Measurements from ENCODE around the gene ATL1. TPM values are rescaled to one million over a fixed set of nuclear protein-coding genes. Genes with fewer than 3 reads are reported as not detected.

The ATL1 gene
- total RNA-seq, 4 donors from 2014 or later: 1.5 to 24.3 (median 13.0) TPM

DNA sequence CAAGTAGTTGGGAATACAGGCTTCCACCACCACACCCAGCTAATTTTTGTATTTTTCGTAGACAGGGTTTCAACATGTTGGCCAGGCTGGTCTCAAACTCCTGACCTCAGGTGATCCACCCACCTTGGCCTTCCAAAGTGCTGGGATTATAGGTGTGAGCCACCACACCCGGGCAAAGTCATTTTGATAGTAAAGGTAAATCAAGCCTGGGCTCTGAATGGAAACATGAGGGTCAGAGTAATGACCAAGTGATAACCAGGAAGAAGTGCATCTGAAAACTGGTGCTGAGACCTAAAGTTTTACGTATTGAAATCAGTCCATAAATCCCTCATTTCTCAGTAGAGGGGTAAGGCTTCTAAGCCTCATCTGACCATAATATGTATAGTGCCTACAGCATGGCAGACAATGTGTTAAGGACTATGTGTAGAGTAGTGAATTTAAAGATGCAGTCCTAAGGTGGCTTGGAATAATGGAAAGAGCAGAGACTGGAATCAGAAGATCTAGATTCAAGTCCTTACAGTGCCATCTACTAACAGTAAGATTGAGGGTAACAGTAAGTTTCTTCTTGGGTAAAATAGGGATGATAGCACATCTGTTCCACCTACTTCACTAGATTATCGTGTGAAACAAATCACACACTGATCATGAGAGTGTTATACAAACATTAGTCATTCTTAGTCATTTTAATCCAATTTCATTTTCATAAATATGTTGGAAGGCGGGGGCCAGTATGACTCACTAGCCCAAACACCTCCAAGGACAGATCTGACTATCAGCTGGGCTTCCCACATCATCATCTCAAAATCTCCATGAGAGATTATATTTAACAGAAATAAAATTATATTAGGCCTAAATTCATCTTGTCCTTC is 38.8 kb upstream of the ATL1 start:
- H3K27ac ChIP-seq: peak overlapping the region; percentile 7 to 10
- H3K27me3 ChIP-seq: no peaks in the 10 kb centered on the region
- no peak overlapping the region for H3K4me3 ChIP-seq
- H3K9me3 ChIP-seq: no peaks in the 10 kb centered on the region
- peaks cover 4 to 13% of the 10 kb centered on the region in 2 donors for H3K4me1 ChIP-seq
- no peak for DNase-seq
- no peaks in the 10 kb centered on the region for H3K36me3 ChIP-seq
- TF ChIP-seq POLR2A (IDR thresholded peaks at IDR 0.05): no peak
- TF ChIP-seq, protein P1, sequence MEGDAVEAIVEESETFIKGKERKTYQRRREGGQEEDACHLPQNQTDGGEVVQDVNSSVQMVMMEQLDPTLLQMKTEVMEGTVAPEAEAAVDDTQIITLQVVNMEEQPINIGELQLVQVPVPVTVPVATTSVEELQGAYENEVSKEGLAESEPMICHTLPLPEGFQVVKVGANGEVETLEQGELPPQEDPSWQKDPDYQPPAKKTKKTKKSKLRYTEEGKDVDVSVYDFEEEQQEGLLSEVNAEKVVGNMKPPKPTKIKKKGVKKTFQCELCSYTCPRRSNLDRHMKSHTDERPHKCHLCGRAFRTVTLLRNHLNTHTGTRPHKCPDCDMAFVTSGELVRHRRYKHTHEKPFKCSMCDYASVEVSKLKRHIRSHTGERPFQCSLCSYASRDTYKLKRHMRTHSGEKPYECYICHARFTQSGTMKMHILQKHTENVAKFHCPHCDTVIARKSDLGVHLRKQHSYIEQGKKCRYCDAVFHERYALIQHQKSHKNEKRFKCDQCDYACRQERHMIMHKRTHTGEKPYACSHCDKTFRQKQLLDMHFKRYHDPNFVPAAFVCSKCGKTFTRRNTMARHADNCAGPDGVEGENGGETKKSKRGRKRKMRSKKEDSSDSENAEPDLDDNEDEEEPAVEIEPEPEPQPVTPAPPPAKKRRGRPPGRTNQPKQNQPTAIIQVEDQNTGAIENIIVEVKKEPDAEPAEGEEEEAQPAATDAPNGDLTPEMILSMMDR (IDR thresholded peaks at IDR 0.05): no peak
- intact Hi-C loops (cut with DNase I; ENCODE audit: low total_unique reads): no loop called here

DNA sequence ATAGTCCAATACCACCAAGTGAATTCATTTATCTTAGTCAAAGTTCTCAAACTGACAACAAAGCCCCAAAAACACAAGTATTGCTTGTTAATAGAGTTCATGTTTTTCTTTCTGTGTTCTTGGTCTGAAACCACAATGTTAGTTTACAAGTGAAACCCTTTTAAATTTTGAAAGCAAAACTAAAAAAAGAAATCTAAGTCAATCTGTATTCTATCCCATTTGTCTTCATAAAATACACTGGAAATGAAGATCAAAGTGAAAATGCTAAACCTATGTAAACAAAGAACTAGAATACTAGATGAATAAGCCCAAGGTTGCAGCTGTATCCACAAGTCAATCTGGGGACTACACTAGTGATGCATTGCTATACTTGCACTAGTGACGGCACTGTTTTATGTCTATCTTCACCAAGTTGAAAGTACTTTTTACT is 38.0 kb upstream of the ATL1 start:
- Histone ChIP-seq H3K36me3 (no peaks in the 10 kb centered on the region), H3K27me3 (no peaks in the 10 kb centered on the region), H3K9me3 (no peaks in the 10 kb centered on the region), H3K4me3 (no peak overlapping the region), H3K27ac (peak overlapping the region in 1 of 2 donors; percentile 10), H3K4me1 (peaks cover 4 to 7% of the 10 kb centered on the region in 2 donors)
- TF ChIP-seq, protein P1 (IDR thresholded peaks at IDR 0.05): no peak
- TF ChIP-seq POLR2A (IDR thresholded peaks at IDR 0.05): no peak
- intact Hi-C loops (cut with DNase I; ENCODE audit: low total_unique reads): no loop called here
- DNase-seq: no peak

DNA sequence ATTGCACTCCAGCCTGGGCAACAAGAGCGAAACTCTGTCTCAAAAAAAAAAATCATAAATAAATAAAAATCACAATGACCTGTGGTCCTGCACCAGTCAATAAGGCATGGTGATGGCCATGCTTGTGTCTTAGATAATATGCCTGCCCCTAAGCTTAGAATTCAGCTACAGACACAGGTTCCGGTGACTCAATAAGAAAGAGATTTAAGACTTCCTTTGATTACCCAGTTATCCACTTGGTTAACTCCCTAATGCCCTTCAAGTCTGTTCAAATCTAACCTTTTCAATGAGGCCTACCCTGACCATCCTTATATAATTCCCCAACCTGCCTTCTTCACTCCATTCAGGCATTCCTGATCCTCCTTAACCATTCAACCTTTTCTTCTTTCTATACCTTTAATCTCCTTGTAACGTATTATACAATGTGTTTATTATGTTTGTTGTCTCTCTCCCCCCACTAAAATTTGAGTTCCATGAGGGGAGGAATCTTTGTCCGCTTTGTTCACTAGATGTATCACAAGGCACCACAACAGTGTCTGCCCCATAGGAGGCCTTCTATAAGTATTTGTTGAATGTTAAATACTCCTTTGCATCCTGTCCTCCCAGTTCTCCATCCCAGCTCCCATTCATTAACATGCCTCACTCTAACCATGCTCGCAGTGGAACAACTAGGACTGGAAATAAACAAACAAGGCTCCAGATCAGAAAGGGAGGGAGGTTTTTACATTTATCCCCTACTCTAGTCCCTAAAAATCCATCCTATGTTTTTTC is 36.5 kb upstream of the ATL1 start:
- Histone ChIP-seq H3K4me3 (no peak overlapping the region), H3K9me3 (no peaks in the 10 kb centered on the region), H3K27ac (no peak overlapping the region), H3K36me3 (no peaks in the 10 kb centered on the region), H3K4me1 (peaks cover 4 to 7% of the 10 kb centered on the region in 2 donors), H3K27me3 (no peaks in the 10 kb centered on the region)
- DNase-seq: no peak
- TF ChIP-seq POLR2A (IDR thresholded peaks at IDR 0.05): no peak
- TF ChIP-seq, protein P1 (IDR thresholded peaks at IDR 0.05): no peak
- intact Hi-C loops (cut with DNase I; ENCODE audit: low total_unique reads): no loop called here

DNA sequence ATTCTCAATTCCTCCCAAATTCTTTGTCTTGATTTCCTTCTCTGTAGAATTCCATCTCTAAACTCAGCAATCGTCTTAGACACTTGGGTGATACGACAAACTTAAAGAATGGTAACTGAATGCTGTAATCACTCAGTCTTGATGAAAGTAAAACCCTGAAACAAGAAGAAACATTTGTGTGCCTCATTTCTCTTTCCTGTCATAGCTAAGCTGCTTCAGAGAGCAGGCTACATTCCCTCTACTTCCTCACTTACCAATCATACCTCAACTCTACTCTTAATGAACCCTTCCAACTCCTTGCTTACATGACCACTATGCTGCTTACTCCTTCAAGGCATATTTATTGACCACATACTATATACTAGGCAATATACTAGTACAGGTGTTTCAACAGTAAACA is 35.9 kb upstream of the ATL1 start:
- intact Hi-C loops (cut with DNase I; ENCODE audit: low total_unique reads): no loop called here
- DNase-seq: no peak
- H3K27me3 ChIP-seq: no peaks in the 10 kb centered on the region
- H3K9me3 ChIP-seq: no peaks in the 10 kb centered on the region
- no peak for TF ChIP-seq POLR2A (IDR thresholded peaks at IDR 0.05)
- TF ChIP-seq, protein P1 (IDR thresholded peaks at IDR 0.05): no peak
- H3K36me3 ChIP-seq: no peaks in the 10 kb centered on the region
- H3K4me1 ChIP-seq: peaks cover 7 to 8% of the 10 kb centered on the region in 2 donors
- no peak overlapping the region for H3K27ac ChIP-seq
- H3K4me3 ChIP-seq: no peak overlapping the region

Measured in uterus (tissue), 4 donors.